Measurements from ENCODE around the gene PTPRD. TPM values are rescaled to one million over a fixed set of nuclear protein-coding genes. Genes with fewer than 3 reads are reported as not detected.

Gene PTPRD
- total RNA-seq, 1 donor from 2014 or later = 109 TPM

DNA sequence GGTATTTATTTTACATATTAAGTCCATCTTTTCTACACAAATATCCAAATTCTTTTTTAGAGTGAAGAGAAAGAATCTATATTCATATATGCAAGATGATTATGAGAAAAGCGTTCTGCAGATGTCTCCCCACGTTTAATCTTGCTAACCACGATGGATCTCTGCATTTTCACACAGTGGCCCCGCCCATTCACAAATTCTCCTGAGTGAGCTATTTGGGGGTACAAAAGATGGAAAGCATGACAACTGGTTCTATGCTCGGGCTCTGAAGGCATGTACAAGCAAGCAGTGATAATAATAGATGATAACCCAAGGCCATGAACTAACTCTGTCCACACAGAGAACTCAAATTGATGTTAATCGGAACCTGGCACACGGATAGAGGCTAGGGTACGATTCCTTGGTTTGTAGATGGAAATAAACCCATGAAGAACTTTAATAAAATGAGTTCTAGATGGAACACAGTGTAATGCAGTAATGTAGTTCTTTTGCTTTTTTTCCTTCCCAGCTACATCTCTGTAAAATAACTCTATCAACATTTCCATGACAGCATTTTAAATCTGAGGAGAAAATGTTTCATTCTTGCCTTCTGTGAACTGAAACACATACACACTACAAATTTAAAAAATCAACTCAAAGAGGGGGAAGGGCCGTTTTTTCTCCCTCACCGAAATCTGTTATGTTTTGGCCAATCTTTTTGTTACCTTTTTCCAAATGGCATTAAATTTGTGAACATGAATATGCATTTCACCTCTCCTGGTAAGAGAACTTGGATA, 1961.5 kb downstream of the PTPRD start:
- H3K4me1 Mint-ChIP-seq = peaks cover 21% of the 10 kb centered on the region
- DNase-seq (ENCODE audit: low spot score in 2 of 2, unreplicated experiment in 2 of 2) = no peak
- no peaks in the 10 kb centered on the region for H3K36me3 Mint-ChIP-seq
- H3K27ac Mint-ChIP-seq = no peak overlapping the region
- peaks cover 3% of the 10 kb centered on the region for H3K9me3 Mint-ChIP-seq
- TF ChIP-seq, protein P1, sequence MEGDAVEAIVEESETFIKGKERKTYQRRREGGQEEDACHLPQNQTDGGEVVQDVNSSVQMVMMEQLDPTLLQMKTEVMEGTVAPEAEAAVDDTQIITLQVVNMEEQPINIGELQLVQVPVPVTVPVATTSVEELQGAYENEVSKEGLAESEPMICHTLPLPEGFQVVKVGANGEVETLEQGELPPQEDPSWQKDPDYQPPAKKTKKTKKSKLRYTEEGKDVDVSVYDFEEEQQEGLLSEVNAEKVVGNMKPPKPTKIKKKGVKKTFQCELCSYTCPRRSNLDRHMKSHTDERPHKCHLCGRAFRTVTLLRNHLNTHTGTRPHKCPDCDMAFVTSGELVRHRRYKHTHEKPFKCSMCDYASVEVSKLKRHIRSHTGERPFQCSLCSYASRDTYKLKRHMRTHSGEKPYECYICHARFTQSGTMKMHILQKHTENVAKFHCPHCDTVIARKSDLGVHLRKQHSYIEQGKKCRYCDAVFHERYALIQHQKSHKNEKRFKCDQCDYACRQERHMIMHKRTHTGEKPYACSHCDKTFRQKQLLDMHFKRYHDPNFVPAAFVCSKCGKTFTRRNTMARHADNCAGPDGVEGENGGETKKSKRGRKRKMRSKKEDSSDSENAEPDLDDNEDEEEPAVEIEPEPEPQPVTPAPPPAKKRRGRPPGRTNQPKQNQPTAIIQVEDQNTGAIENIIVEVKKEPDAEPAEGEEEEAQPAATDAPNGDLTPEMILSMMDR (IDR thresholded peaks at IDR 0.05; ENCODE audit: unreplicated experiment) = no peak
- no peak overlapping the region for H3K4me3 Mint-ChIP-seq
- H3K27me3 Mint-ChIP-seq (ENCODE audit: low read depth) = no peaks in the 10 kb centered on the region

DNA sequence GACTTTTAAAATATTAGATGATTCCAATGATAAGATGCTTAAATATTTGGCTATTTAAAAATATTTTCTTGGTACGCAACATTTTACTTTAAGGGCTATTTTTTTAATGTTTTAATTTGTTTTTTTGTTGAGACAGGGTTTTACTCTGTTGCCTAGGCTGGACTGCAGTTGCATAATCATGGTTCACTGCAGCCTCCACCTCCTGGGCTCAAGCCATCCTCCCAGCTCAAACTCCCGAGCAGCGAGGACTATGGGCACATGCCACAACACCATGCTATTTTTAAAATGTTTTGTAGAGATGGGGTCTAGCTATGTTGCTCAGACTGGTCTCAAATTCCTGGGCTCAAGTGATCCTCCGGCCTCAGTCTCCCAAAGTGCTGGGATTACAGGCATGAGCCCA, 1963.0 kb downstream of the PTPRD start:
- no peak overlapping the region for H3K4me3 Mint-ChIP-seq
- H3K27ac Mint-ChIP-seq = no peak overlapping the region

DNA sequence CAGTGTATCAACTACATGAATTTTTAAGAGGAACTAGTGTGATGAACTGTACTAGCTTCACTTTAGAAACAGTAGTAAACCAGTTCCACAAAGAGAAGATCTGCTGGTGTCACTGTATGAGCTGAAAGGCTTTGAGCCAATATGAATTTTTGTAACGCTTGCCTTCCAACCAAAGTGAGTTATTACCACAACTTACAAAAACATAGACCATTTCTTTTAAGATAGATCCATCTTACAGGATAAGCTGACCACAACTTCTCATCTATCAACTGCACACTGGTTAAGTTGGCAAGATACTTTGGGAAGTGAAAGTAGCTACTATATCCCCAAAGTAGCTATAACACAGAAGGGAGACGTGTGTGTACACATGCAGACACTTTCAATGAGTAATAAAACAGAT, 1963.6 kb downstream of the PTPRD start:
- DNase-seq (ENCODE audit: low spot score in 2 of 2, unreplicated experiment in 2 of 2) = no peak
- Mint-ChIP-seq H3K27me3 (ENCODE audit: low read depth) (no peaks in the 10 kb centered on the region), H3K9me3 (peaks cover 4% of the 10 kb centered on the region), H3K27ac (peak overlapping the region; percentile 15), H3K4me1 (peaks cover 21% of the 10 kb centered on the region), H3K36me3 (no peaks in the 10 kb centered on the region), H3K4me3 (no peak overlapping the region)
- TF ChIP-seq, protein P1 (IDR thresholded peaks at IDR 0.05; ENCODE audit: unreplicated experiment) = no peak

More for the DNA sequence above, 1963.0 kb downstream of the PTPRD start:
- no peaks in the 10 kb centered on the region for H3K27me3 Mint-ChIP-seq (ENCODE audit: low read depth)
- H3K4me1 Mint-ChIP-seq = peaks cover 21% of the 10 kb centered on the region
- TF ChIP-seq, protein P1 (IDR thresholded peaks at IDR 0.05; ENCODE audit: unreplicated experiment) = no peak
- no peaks in the 10 kb centered on the region for H3K36me3 Mint-ChIP-seq
- peaks cover 4% of the 10 kb centered on the region for H3K9me3 Mint-ChIP-seq
- no peak for DNase-seq (ENCODE audit: low spot score in 2 of 2, unreplicated experiment in 2 of 2)

DNA sequence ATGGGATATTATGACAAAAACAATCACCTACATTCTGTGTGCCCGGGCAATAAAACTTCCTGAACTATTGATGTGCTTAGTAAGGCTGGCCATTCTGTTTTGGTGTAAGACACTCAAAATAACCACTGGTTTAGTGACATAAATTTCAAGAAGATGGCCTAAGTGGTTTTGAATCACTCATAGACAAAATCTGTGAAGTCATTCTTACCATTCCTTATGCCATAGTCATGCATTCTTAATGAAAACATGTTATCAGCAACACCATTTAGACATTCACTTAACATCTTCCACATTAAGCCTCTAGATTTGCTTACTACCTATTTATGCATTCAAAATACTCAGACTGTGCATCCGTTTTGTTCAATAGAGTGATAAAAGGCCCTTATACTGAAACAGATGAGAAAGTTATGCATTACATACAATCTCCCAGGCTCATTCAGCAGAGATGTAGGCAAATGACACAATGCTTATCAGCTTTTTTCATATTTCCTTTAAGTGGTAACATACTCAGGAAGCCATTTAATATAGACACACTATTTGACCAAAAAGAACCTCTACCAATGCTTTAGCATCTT, 1964.4 kb downstream of the PTPRD start:
- H3K27me3 Mint-ChIP-seq (ENCODE audit: low read depth) = no peaks in the 10 kb centered on the region
- no peak overlapping the region for H3K27ac Mint-ChIP-seq
- peaks cover 4% of the 10 kb centered on the region for H3K9me3 Mint-ChIP-seq
- no peak overlapping the region for H3K4me3 Mint-ChIP-seq
- no peaks in the 10 kb centered on the region for H3K36me3 Mint-ChIP-seq
- TF ChIP-seq, protein P1 (IDR thresholded peaks at IDR 0.05; ENCODE audit: unreplicated experiment) = no peak
- peaks cover 21% of the 10 kb centered on the region for H3K4me1 Mint-ChIP-seq
- no peak for DNase-seq (ENCODE audit: low spot score in 2 of 2, unreplicated experiment in 2 of 2)

DNA sequence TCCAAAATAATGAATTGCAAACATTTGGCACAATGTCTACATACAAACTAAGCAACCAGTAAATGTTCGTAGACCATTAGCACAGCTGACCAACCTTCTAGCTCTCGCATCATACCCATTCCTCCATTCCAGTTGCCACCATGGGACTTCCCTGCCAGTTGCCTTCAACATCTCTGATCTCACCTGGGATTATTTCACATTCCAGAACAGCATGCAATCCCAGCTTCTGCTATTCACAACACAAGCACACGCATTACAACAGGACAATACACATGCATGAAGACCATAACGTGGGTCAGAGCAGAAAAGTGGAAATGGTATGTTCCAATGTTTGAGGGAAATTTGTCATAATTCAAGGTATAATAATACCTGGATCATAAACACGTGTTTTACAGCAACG, 1965.0 kb downstream of the PTPRD start:
- Mint-ChIP-seq H3K9me3 (peaks cover 4% of the 10 kb centered on the region), H3K27ac (no peak overlapping the region), H3K4me3 (no peak overlapping the region), H3K4me1 (peaks cover 21% of the 10 kb centered on the region), H3K36me3 (no peaks in the 10 kb centered on the region), H3K27me3 (ENCODE audit: low read depth) (no peaks in the 10 kb centered on the region)
- no peak for DNase-seq (ENCODE audit: low spot score in 2 of 2, unreplicated experiment in 2 of 2)
- TF ChIP-seq, protein P1 (IDR thresholded peaks at IDR 0.05; ENCODE audit: unreplicated experiment) = no peak

Measured in mesothelial cell of epicardium (in vitro differentiated cells).